Lung (tissue), 12 donors: Measurements from ENCODE around the gene NR1I2. TPM values are rescaled to one million over a fixed set of nuclear protein-coding genes. Genes with fewer than 3 reads are reported as not detected.

Source experiments
- ATAC-seq: fragments of 200-7000 bp; cut with Tn5 transposase; one replicate; pipeline ENCODE4 v1.9.1; 2020; ENCODE audit warnings: moderate number of reproducible peaks; ENCODE audit not compliant: insufficient read depth, low FRiP score
- DNase-seq, 3 donors: peaks; one replicate each; pipeline ENCODE4 v3.0.0-alpha.2; 2013 to 2017
- H3K27ac ChIP-seq, 2 donors: one replicate each; pipeline ENCODE4 v1.5.1; 2013; ENCODE audit warnings: mild to moderate bottlenecking in 2 of 2, moderate library complexity in 2 of 2, control low read depth in 1 of 2, inconsistent platforms in 1 of 2, low read depth in 1 of 2, low read length in 1 of 2
- H3K27me3 ChIP-seq, 3 donors: one replicate each; pipeline ENCODE4 v1.5.1; 2013; ENCODE audit warnings: low read length in 2 of 3; ENCODE audit not compliant: control insufficient read depth in 3 of 3, insufficient read depth in 3 of 3
- H3K36me3 ChIP-seq, 4 donors: one replicate each; pipeline ENCODE4 v1.5.1; 2013; ENCODE audit warnings: low read length in 4 of 4, mild to moderate bottlenecking in 1 of 4, moderate library complexity in 1 of 4; ENCODE audit not compliant: control insufficient read depth in 4 of 4, insufficient read depth in 4 of 4
- H3K4me1 ChIP-seq, 5 donors: one replicate each; pipeline ENCODE4 v1.5.1; 2013; ENCODE audit warnings: low read length in 5 of 5, mild to moderate bottlenecking in 2 of 5, moderate library complexity in 1 of 5; ENCODE audit not compliant: control insufficient read depth in 5 of 5, insufficient read depth in 5 of 5
- H3K4me3 ChIP-seq: one replicate; pipeline ENCODE4 v1.5.1; 2013; ENCODE audit warnings: mild to moderate bottlenecking, control low read depth, moderate library complexity
- H3K9ac ChIP-seq, 2 donors: one replicate each; pipeline ENCODE4 v1.5.1; 2013; ENCODE audit warnings: low read length in 2 of 2, control low read depth in 1 of 2; ENCODE audit not compliant: insufficient read depth in 1 of 2
- H3K9me3 ChIP-seq, 4 donors: one replicate each; pipeline ENCODE4 v1.5.1; 2013; ENCODE audit warnings: low read length in 3 of 4, mild to moderate bottlenecking in 1 of 4, moderate library complexity in 1 of 4; ENCODE audit not compliant: control insufficient read depth in 4 of 4, insufficient read depth in 3 of 4
- WGBS, 2 donors: extraction: QIAGEN DNeasy Blood & Tissue Kit; methylation state at CpG; one replicate each; pipeline ENCODE4 v1.1.7; 2013; 5-methylcytosine and 5-hydroxymethylcytosine counted together
- polyA plus RNA-seq, 2 donors: library from polyadenylated mRNA; stranded (reverse); fragments of 200-250 nt; gene quantifications; one replicate each; pipeline ENCODE4 v1.2.1, GENCODE V29; 2013
- total RNA-seq, 2 donors: library from RNA; depleted of rRNA in 1 of 2; stranded (reverse); fragments of >200 nt in 1 of 2; gene quantifications; one replicate each; pipeline ENCODE4 v1.2.1, GENCODE V29; 2014 to 2021
- TF ChIP-seq, protein P1 (sequence below): IDR thresholded peaks from 2 replicates; pipeline ENCODE4 v1.5.1; 2012; ENCODE audit warnings: mild to moderate bottlenecking; ENCODE audit errors: control extremely low read depth, extremely low read depth
- donor health status: control.
- donor health status: control.
- donor health status: Bipolar disorder and iron deficiency.
- donor health status: healthy.
- donor health status: DM: yes; HTN: yes; CAD: no.

NR1I2 gene
- total and polyA plus RNA-seq, 4 donors: 0.08 to 0.55 (median 0.22) TPM

GRCh38 chr3:119794971-119795612 lies 13.2 kb downstream of the NR1I2 start:
- DNase-seq: no peak
- Histone ChIP-seq H3K4me3 (no peak overlapping the region), H3K27me3 (no peaks in the 10 kb centered on the region), H3K9me3 (peaks cover 0 to 2% (median 0%) of the 10 kb centered on the region in 4 donors), H3K4me1 (peaks cover 0 to 3% (median 0%) of the 10 kb centered on the region in 5 donors), H3K36me3 (no peaks in the 10 kb centered on the region), H3K27ac (no peak overlapping the region), H3K9ac (no peak overlapping the region)
- TF ChIP-seq, protein P1, sequence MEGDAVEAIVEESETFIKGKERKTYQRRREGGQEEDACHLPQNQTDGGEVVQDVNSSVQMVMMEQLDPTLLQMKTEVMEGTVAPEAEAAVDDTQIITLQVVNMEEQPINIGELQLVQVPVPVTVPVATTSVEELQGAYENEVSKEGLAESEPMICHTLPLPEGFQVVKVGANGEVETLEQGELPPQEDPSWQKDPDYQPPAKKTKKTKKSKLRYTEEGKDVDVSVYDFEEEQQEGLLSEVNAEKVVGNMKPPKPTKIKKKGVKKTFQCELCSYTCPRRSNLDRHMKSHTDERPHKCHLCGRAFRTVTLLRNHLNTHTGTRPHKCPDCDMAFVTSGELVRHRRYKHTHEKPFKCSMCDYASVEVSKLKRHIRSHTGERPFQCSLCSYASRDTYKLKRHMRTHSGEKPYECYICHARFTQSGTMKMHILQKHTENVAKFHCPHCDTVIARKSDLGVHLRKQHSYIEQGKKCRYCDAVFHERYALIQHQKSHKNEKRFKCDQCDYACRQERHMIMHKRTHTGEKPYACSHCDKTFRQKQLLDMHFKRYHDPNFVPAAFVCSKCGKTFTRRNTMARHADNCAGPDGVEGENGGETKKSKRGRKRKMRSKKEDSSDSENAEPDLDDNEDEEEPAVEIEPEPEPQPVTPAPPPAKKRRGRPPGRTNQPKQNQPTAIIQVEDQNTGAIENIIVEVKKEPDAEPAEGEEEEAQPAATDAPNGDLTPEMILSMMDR: no peak
- ATAC-seq: no peak
- WGBS, 2 donors: 71 to 81% methylated on average over 5 of the region's 5 CpGs

DNA sequence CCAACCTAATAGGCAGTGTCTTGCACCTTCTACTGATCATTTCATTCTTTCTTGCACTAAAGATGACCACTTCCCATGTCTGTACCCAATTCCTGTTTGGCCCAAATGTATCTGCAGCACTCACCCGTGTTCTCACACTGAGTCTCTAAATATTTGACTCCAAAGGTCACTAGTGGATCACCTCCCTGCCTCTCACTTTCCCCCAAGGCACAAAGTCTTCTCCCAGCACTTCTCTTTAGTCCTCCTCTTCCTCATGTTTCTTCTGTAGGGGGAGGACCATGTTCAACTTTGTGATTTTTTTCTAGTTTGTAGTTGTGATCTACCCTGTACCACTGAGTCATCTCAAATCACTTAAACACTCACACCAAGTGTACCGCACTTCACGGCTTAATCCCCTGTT lies 13.9 kb downstream of the NR1I2 start:
- H3K9ac ChIP-seq: no peak overlapping the region
- H3K27ac ChIP-seq: no peak overlapping the region
- H3K4me1 ChIP-seq: peaks cover 0 to 3% (median 0%) of the 10 kb centered on the region in 5 donors
- DNase-seq: no peak
- TF ChIP-seq, protein P1: no peak
- peaks cover 0 to 2% (median 0%) of the 10 kb centered on the region in 4 donors for H3K9me3 ChIP-seq
- 79 to 81% methylated on average over 3 of the region's 3 CpGs for WGBS, 2 donors
- H3K4me3 ChIP-seq: no peak overlapping the region
- no peaks in the 10 kb centered on the region for H3K27me3 ChIP-seq
- ATAC-seq: no peak
- no peaks in the 10 kb centered on the region for H3K36me3 ChIP-seq

- H3K27me3 ChIP-seq: no peaks in the 10 kb centered on the region
- no peaks in the 10 kb centered on the region for H3K36me3 ChIP-seq
- 99 to 100% methylated on average over 2 of the region's 2 CpGs for WGBS, 2 donors
- H3K9me3 ChIP-seq: peaks cover 0 to 2% (median 0%) of the 10 kb centered on the region in 4 donors
- no peak for DNase-seq
- no peak overlapping the region for H3K27ac ChIP-seq
- TF ChIP-seq, protein P1: no peak
- no peak for ATAC-seq
- H3K9ac ChIP-seq: no peak overlapping the region
- peaks cover 0 to 3% (median 0%) of the 10 kb centered on the region in 5 donors for H3K4me1 ChIP-seq
- H3K4me3 ChIP-seq: no peak overlapping the region
Observed at GRCh38 chr3:119796368-119796767, 14.5 kb downstream of the NR1I2 start.
